HEK293 (cell line): ENCODE measurements around the gene SAP30.

Experiments used
- CTCF ChIA-PET: fragments of 350-600 bp; formaldehyde crosslinking; extraction: SDS; loops from one replicate; lab custom pipeline; 2021; ENCODE audit warnings: antibody characterized with exemption; lab: Yijun Ruan, JAX
- POLR2A ChIA-PET: fragments of 300-600 bp; formaldehyde crosslinking; extraction: SDS; loops from one replicate; lab custom pipeline; 2020; ENCODE audit warnings: antibody characterized with exemption, inconsistent platforms; lab: Yijun Ruan, JAX
- H3K27ac ChIP-seq: fragments of 200-500 bp; sonication (Bioruptor generic); 2 replicates; pipeline ENCODE4 v1.5.1; 2014; ENCODE audit warnings: low read depth, low read length, control low read depth, inconsistent platforms; ENCODE audit errors: extremely low read depth
- H3K36me3 ChIP-seq, 2 experiments: fragments of 200-500 bp in 1 of 2; sonication (Bioruptor generic) in 1 of 2; 1 replicate in 1 of 2; 2 replicates in 1 of 2; pipeline ENCODE4 v1.5.1; 2014 to 2017; ENCODE audit warnings: inconsistent platforms in 2 of 2, low read length in 2 of 2; ENCODE audit not compliant: control insufficient read depth in 2 of 2, insufficient read depth in 1 of 2
- H3K4me1 ChIP-seq: fragments of 200-500 bp; sonication (Bioruptor generic); 2 replicates; pipeline ENCODE4 v1.5.1; 2014; ENCODE audit warnings: mild to moderate bottlenecking, low read length, inconsistent platforms; ENCODE audit not compliant: control insufficient read depth, insufficient read depth
- H3K4me3 ChIP-seq: 2 replicates; pipeline ENCODE4 v1.5.1; 2011; ENCODE audit warnings: low read depth, mild to moderate bottlenecking, control low read depth, low read length, moderate library complexity
- H3K9me3 ChIP-seq: fragments of 200-500 bp; sonication (Bioruptor generic); 2 replicates; pipeline ENCODE4 v1.5.1; 2014; ENCODE audit warnings: low read depth, low read length, inconsistent platforms; ENCODE audit not compliant: control insufficient read depth, insufficient read depth
- BCL11A ChIP-seq: fragments of 450-650 bp; formaldehyde crosslinking; IDR thresholded peaks from 2 replicates; pipeline ENCODE4 v1.5.1; 2016; ENCODE audit warnings: low read depth, missing biosample characterization, missing genetic modification characterization
- FEZF1 ChIP-seq: fragments of 450-650 bp; formaldehyde crosslinking; IDR thresholded peaks from 2 replicates; pipeline ENCODE4 v1.5.1; 2016; ENCODE audit warnings: missing biosample characterization, missing genetic modification characterization
- GLI2 ChIP-seq: fragments of 450-650 bp; formaldehyde crosslinking; IDR thresholded peaks from 2 replicates; pipeline ENCODE4; 2017; ENCODE audit warnings: missing biosample characterization, missing genetic modification characterization, low read depth, borderline replicate concordance
- INSM2 ChIP-seq: fragments of 450-650 bp; formaldehyde crosslinking; IDR thresholded peaks from 2 replicates; pipeline ENCODE4 v1.5.1; 2016; ENCODE audit warnings: missing biosample characterization, missing genetic modification characterization
- KLF1 ChIP-seq: fragments of 450-650 bp; formaldehyde crosslinking; IDR thresholded peaks from 2 replicates; pipeline ENCODE4 v1.5.1; 2016; ENCODE audit warnings: missing biosample characterization, missing genetic modification characterization
- KLF7 ChIP-seq: fragments of 450-650 bp; formaldehyde crosslinking; IDR thresholded peaks from 2 replicates; pipeline ENCODE4 v1.5.1; 2016; ENCODE audit warnings: missing biosample characterization, missing genetic modification characterization, borderline replicate concordance
- PRDM1 ChIP-seq: fragments of 450-650 bp; formaldehyde crosslinking; IDR thresholded peaks from 2 replicates; pipeline ENCODE4; 2016; ENCODE audit warnings: missing biosample characterization, missing genetic modification characterization
- REPIN1 ChIP-seq: fragments of 450-650 bp; formaldehyde crosslinking; IDR thresholded peaks from 2 replicates; pipeline ENCODE4 v1.5.1; 2017; ENCODE audit warnings: missing biosample characterization, missing genetic modification characterization, low read depth
- WT1 ChIP-seq: fragments of 450-650 bp; formaldehyde crosslinking; IDR thresholded peaks from 2 replicates; pipeline ENCODE4 v1.5.1; 2016; ENCODE audit warnings: missing biosample characterization, missing genetic modification characterization
- YY2 ChIP-seq: fragments of 450-650 bp; formaldehyde crosslinking; IDR thresholded peaks from 2 replicates; pipeline ENCODE4 v1.5.1; 2016; ENCODE audit warnings: missing biosample characterization, missing genetic modification characterization
- ZFP37 ChIP-seq: fragments of 450-650 bp; formaldehyde crosslinking; IDR thresholded peaks from 2 replicates; pipeline ENCODE4 v1.5.1; 2016; ENCODE audit warnings: missing biosample characterization, missing genetic modification characterization
- ZNF146 ChIP-seq: fragments of 450-650 bp; formaldehyde crosslinking; IDR thresholded peaks from 2 replicates; pipeline ENCODE4 v1.5.1; 2016; ENCODE audit warnings: missing biosample characterization, missing genetic modification characterization
- ZNF202 ChIP-seq: fragments of 450-650 bp; formaldehyde crosslinking; IDR thresholded peaks from 2 replicates; pipeline ENCODE4 v1.5.1; 2016; ENCODE audit warnings: missing biosample characterization, missing genetic modification characterization, borderline replicate concordance
- ZNF266 ChIP-seq: fragments of 450-650 bp; formaldehyde crosslinking; IDR thresholded peaks from 2 replicates; pipeline ENCODE4 v1.5.1; 2016; ENCODE audit warnings: missing biosample characterization, missing genetic modification characterization, low read depth
- ZNF274 ChIP-seq, 2 experiments: fragments of 200-500 bp in 1 of 2; fragments of 450-650 bp in 1 of 2; sonication (Bioruptor generic) in 1 of 2; formaldehyde crosslinking in 1 of 2; IDR thresholded peaks; 2 replicates each; pipeline versions ENCODE4 v1.5.1 to v1.6.1; 2014 to 2016; ENCODE audit warnings: borderline replicate concordance in 1 of 2, inconsistent platforms in 1 of 2, low read length in 1 of 2, missing biosample characterization in 1 of 2, missing genetic modification characterization in 1 of 2
- ZNF292 ChIP-seq: fragments of 450-650 bp; formaldehyde crosslinking; IDR thresholded peaks from 2 replicates; pipeline ENCODE4 v1.5.1; 2016; ENCODE audit warnings: low read depth, missing biosample characterization, missing genetic modification characterization, borderline replicate concordance
- ZNF311 ChIP-seq: fragments of 450-650 bp; formaldehyde crosslinking; IDR thresholded peaks from 2 replicates; pipeline ENCODE4 v1.5.1; 2017; ENCODE audit warnings: missing biosample characterization, missing genetic modification characterization, borderline replicate concordance
- ZNF366 ChIP-seq: fragments of 450-650 bp; formaldehyde crosslinking; conservative IDR thresholded peaks from 2 replicates; pipeline ENCODE4 v1.5.1; 2016; ENCODE audit warnings: missing biosample characterization, missing genetic modification characterization
- ZNF404 ChIP-seq: fragments of 450-650 bp; formaldehyde crosslinking; IDR thresholded peaks from 2 replicates; pipeline ENCODE4 v1.5.1; 2017; ENCODE audit warnings: missing biosample characterization, missing genetic modification characterization
- ZNF416 ChIP-seq: fragments of 450-650 bp; formaldehyde crosslinking; IDR thresholded peaks from 2 replicates; pipeline ENCODE4 v1.5.1; 2016; ENCODE audit warnings: missing biosample characterization, missing genetic modification characterization
- ZNF549 ChIP-seq: fragments of 450-650 bp; IDR thresholded peaks from 2 replicates; pipeline ENCODE4 v1.5.1; 2018; ENCODE audit warnings: missing biosample characterization, missing genetic modification characterization, mild to moderate bottlenecking, inconsistent platforms, moderate library complexity
- ZNF664 ChIP-seq: fragments of 450-650 bp; formaldehyde crosslinking; IDR thresholded peaks from 2 replicates; pipeline ENCODE4 v1.5.1; 2016; ENCODE audit warnings: missing biosample characterization, missing genetic modification characterization
- ZNF837 ChIP-seq: fragments of 450-650 bp; formaldehyde crosslinking; IDR thresholded peaks from 2 replicates; pipeline ENCODE4 v1.5.1; 2016; ENCODE audit warnings: missing biosample characterization, missing genetic modification characterization
- ZSCAN18 ChIP-seq: fragments of 450-650 bp; formaldehyde crosslinking; IDR thresholded peaks from 2 replicates; pipeline ENCODE4 v1.5.1; 2016; ENCODE audit warnings: missing biosample characterization, missing genetic modification characterization
- TF ChIP-seq, protein P1 (sequence below): fragments of 450-650 bp; formaldehyde crosslinking; IDR thresholded peaks from 2 replicates; pipeline ENCODE4 v1.5.1; 2016; ENCODE audit warnings: missing biosample characterization, missing genetic modification characterization
- TF ChIP-seq, protein P2 (sequence below): fragments of 450-650 bp; formaldehyde crosslinking; IDR thresholded peaks from 2 replicates; pipeline ENCODE4 v1.5.1; 2016; ENCODE audit warnings: missing biosample characterization, missing genetic modification characterization

Gene SAP30

GRCh38 chr4:173379929-173380328 lies 9.2 kb downstream of the SAP30 start:
- POLR2A ChIA-PET, result no interaction called here
- Histone ChIP-seq H3K4me3 (no peak overlapping the region), H3K36me3 (peaks cover 6% of the 10 kb centered on the region in 2 experiments; a peak in 2 of 3 replicates), H3K4me1 (no peaks in the 10 kb centered on the region), H3K9me3 (no peaks in the 10 kb centered on the region)
- CTCF ChIA-PET, result no interaction called here
- TF ChIP-seq, protein P1, sequence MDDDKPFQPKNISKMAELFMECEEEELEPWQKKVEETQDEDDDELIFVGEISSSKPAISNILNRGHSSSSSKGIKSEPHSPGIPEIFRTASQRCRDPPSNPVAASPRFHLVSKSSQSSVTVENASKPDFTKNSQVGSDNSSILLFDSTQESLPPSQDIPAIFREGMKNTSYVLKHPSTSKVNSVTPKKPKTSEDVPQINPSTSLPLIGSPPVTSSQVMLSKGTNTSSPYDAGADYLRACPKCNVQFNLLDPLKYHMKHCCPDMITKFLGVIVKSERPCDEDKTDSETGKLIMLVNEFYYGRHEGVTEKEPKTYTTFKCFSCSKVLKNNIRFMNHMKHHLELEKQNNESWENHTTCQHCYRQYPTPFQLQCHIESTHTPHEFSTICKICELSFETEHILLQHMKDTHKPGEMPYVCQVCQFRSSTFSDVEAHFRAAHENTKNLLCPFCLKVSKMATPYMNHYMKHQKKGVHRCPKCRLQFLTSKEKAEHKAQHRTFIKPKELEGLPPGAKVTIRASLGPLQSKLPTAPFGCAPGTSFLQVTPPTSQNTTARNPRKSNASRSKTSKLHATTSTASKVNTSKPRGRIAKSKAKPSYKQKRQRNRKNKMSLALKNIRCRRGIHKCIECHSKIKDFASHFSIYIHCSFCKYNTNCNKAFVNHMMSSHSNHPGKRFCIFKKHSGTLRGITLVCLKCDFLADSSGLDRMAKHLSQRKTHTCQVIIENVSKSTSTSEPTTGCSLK (tag by site-specific recombination), result no peak
- TF ChIP-seq KLF1 (no peak), ZNF202 (tag by site-specific recombination) (no peak), ZNF146 (tag by site-specific recombination) (peak; percentile 88)
- TF ChIP-seq, protein P2, sequence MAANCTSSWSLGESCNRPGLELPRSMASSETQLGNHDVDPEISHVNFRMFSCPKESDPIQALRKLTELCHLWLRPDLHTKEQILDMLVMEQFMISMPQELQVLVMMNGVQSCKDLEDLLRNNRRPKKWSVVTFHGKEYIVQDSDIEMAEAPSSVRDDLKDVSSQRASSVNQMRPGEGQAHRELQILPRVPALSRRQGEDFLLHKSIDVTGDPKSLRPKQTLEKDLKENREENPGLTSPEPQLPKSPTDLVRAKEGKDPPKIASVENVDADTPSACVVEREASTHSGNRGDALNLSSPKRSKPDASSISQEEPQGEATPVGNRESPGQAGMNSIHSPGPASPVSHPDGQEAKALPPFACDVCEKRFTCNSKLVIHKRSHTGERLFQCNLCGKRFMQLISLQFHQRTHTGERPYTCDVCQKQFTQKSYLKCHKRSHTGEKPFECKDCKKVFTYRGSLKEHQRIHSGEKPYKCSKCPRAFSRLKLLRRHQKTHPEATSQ (tag by site-specific recombination), result no peak
- TF ChIP-seq, all 188 proteins: peak for 1
- no peak overlapping the region for H3K27ac ChIP-seq

DNA sequence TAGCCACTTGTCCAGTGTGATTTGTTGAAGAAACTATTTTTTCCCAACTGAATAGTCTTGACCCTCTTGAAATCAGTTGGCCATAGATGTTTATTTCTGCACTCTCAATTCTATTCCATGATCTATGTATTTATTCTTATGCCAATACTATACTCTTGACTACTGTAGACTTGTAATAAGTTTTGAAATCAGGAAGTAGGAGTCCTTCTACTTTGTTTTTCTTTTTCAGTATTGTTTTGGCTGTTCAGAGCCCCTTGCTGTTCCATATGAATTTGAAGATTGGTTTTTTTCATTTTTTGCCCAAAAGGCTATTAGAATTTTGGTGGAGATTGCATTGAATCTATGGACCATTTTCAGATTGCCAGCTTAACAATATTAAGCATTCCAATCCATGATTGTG lies 10.2 kb downstream of the SAP30 start:
- CTCF ChIA-PET, result no interaction called here
- Histone ChIP-seq H3K4me3 (no peak overlapping the region), H3K9me3 (no peaks in the 10 kb centered on the region), H3K4me1 (no peaks in the 10 kb centered on the region)
- TF ChIP-seq ZNF549 (tag by site-specific recombination) (no peak), ZNF274 (IDR thresholded peaks at IDR 0.05; ENCODE audit: low read length) (no peak), ZNF274 (tag by site-specific recombination; IDR thresholded peaks at IDR 0.05; ENCODE audit: borderline replicate concordance) (no peak), INSM2 (tag by site-specific recombination) (no peak)
- TF ChIP-seq, all 188 proteins: peak for 0
- Histone ChIP-seq H3K36me3 (peaks cover under 1 to 3% of the 10 kb centered on the region in 2 experiments; a peak in 2 of 3 replicates), H3K27ac (no peak overlapping the region)
- POLR2A ChIA-PET, result interaction anchor here (1.0 kb wide), 1 partner anchor 46 kb away, joined by 3 read pairs; the partner anchor contains the start of gene HMGB2

DNA sequence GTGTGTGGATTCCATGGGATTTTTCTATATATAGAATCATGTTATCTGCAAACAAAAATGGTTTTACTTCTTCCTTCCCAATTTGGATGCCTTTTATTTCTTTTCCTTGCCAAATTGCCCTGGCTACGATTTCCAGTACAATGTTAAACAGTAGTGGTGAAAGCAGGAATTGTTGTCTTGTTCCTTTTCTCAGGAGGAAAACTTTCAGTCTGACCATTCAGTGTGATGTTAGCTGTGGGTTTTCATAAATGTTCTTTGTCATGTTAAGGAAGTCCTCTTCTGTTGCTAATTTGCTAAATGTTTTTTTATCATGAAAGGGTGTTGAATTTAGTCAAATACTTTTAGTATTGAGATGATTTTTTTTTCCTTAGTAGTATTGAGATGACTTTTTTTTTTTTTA lies 10.9 kb downstream of the SAP30 start:
- Histone ChIP-seq H3K9me3 (no peaks in the 10 kb centered on the region), H3K36me3 (peaks cover 0 to 3% of the 10 kb centered on the region in 2 experiments; a peak in 1 of 3 replicates), H3K27ac (no peak overlapping the region), H3K4me1 (no peaks in the 10 kb centered on the region), H3K4me3 (no peak overlapping the region)
- CTCF ChIA-PET, result no interaction called here
- POLR2A ChIA-PET, result interaction anchor here (1.0 kb wide), 1 partner anchor 47 kb away, joined by 3 read pairs; the partner anchor contains the start of gene HMGB2
- TF ChIP-seq ZFP37 (no peak), ZNF266 (tag by site-specific recombination) (no peak), ZNF664 (tag by site-specific recombination) (no peak), ZNF837 (no peak), BCL11A (no peak), WT1 (tag by site-specific recombination) (no peak), GLI2 (tag by site-specific recombination) (no peak), YY2 (no peak), KLF7 (tag by site-specific recombination) (no peak), ZNF292 (tag by site-specific recombination) (no peak), ZNF366 (tag by site-specific recombination) (no peak), REPIN1 (no peak), ZNF311 (no peak), PRDM1 (tag by site-specific recombination) (no peak), ZNF416 (tag by site-specific recombination) (no peak), FEZF1 (tag by site-specific recombination) (no peak), ZSCAN18 (no peak), ZNF404 (no peak)
